NCI-H2107 (cell line): ENCODE measurements around the gene PKM.

Experiments used
- DNase-seq: peaks from one replicate; lab custom pipeline; 2025; lab: John Stamatoyannopoulos, UW

PKM gene

GRCh38 chr15:72200395-72201237, 30.4 kb downstream of the PKM start:
- no peak for DNase-seq

- no peak for DNase-seq
These were observed 31.2 kb downstream of the PKM start for GRCh38 chr15:72199721-72200212.

DNA sequence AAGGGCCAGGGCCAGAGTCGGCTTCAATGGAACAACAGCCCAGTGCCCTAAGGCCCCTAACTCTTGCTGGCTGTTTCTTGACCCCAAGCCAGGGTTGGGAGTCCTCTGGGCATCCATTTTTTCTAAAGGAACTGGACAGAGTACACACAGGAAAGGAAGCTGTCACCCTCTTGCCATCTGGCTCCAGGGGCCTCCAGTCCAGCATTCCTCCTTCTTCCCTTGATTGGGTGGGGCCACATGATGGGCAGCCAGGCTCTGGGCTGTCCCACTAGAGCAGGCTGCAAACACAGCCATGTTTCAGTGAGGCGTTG, 31.8 kb downstream of the PKM start:
- no peak for DNase-seq

DNA sequence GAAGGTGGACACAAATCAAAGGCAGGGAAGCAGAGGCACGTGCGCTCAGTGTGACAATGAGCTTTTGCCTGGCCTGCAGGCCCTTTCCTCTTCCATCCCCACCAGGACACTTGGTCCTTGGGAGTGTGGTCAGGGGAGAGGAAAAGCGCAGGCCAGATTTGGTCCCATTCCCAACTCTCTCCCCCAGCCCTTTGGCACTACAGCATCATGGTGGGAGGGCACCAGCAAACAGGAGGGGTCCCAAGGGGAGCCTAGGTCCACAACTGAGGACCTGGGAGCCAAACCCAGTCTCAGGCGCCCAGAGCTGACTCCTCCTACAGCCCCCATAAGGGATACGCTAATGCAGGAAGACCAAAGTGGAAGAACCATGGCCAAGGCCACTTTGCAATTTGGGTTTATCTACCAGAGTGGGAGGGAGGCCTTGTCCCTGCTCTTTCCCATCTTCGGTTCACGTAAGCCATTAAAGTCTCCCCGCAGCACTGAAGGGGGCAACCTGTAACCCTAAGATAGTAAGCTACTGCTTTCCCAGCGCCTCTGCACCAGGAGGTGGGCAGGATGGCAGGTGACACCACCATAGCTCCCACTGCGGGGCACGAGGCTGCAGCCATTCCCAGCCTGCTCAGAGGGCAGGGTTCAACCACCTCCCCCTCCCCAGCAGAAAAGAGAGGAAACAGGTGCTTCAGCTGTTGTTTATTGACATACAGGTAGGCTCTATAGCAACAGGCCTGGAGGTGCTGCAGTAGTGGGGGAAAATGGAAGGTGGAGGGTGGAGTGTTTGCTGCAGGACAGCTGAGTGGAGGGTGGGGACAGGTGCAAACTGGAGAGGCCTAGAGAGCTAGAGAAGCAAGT, 32.4 kb downstream of the PKM start:
- no peak for DNase-seq

GRCh38 chr15:72197460-72198355, 33.3 kb downstream of the PKM start, which contains the start of gene GRAMD2A:
GRAMD2A (minus strand) TSS chr15:72197787.
- no peak for DNase-seq

- no peak for DNase-seq
These were observed 33.9 kb downstream of the PKM start for GRCh38 chr15:72197041-72197459.

DNA sequence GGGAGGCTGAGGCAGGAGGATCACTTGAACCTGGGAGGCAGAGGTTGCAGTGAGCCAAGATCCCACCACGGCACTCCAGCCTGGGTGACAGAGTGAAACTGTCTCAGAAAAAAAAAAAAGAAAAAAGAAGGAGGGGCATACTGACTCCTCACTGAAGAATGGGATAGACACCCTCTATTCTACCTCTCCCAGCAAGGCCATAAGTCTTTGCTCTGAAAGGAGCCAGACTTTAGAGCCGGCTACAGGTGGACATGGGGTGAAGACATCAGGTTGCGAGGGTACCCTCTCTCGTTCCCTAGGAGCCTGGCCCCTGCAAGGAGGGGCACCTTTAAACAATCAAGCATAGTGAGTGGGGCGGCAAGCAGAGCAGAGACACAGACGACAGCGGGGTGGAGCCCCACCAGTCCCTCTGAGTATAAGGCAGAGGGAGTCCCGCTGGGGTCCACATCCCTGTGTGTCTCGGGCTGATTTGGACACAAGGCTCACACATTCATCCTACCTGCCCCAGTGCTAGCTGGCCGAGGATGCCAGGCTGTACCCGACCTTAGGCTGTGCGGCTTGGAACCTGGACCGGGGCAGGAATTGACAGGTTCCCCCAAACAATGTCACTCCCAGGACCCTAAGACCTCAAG, 34.5 kb downstream of the PKM start:
- no peak for DNase-seq

DNA sequence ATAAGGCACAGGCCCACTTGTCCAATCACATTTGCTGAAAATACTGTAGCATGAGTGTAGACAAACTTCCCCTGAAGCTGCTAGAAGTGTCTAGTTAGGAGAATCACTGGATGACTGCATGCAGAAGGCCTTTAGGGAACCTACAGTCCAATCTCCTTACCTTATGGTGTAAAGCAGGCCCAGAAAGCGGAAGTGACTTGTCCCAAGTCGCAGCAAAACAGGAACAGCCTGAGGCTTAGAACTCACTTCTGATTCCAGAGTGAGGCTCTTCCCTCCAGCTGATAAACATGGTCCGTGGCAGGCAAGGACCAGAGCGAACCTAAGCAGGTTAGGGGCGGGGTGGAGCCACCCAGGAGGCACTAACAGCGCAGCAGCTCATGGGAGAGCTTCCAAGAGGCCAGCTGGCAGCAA, 35.9 kb downstream of the PKM start:
- DNase-seq = no peak

DNA sequence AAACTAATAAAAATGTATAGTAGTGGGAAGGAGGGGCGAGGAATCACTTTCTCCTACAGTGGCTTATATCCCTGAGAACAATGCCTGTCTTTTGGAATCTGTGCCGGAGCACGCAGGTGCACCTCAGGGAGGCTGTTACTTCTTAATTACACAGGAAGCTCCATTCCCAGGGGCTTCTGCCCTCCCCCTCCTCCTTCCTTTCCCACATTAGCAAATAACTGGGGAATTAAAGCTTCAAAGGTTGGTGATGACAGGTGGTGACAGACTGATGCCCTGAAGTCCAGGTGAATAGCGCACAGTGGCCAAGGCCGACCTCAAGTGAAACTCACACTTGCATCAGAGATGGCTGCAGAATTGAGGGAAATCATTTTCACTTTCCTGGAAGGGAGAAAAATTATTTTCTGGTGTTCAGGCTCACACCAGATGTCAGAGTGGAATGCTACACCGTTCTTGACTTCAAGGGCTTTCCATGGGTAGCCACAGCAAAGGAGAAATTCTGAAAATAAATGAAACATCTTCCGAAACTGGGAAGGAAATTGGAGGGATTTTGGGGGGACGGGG, 37.1 kb downstream of the PKM start:
- no peak for DNase-seq

GRCh38 chr15:72192416-72192815, 38.6 kb downstream of the PKM start:
- DNase-seq = no peak

- no peak for DNase-seq
These were observed 41.6 kb downstream of the PKM start for GRCh38 chr15:72189250-72189902.

DNA sequence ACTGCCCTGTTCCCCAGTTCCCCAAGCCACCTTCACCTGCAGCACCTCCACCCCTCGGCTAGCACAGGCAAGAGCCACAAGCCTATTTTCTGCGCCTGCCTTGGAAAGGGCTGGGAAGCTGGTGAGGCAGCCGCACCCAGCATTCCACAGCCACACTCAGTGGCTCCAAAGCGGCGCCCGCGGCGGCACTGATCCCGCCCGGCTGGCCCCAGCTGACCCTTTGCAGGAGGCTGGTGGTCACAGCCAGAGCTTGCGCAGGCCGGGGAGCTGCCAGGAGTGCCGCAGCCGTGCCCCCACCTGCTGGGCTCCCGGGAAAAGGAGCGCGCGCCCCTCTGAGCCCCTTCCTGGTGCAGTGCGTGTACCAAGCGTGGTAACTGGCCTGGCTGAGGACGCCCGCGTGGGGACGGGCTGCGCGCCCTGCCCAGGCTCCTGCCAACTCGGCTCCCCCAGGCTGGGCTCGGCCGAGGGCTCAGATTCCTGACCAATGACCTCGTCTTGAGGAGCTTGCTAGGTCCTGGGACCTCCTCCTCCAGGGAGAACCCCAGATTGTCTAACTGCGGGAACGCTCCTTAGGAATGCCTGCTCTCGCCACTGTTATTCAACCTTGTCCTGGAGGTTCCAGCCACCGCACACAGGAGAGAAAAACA, 46.7 kb downstream of the PKM start:
- no peak for DNase-seq

DNA sequence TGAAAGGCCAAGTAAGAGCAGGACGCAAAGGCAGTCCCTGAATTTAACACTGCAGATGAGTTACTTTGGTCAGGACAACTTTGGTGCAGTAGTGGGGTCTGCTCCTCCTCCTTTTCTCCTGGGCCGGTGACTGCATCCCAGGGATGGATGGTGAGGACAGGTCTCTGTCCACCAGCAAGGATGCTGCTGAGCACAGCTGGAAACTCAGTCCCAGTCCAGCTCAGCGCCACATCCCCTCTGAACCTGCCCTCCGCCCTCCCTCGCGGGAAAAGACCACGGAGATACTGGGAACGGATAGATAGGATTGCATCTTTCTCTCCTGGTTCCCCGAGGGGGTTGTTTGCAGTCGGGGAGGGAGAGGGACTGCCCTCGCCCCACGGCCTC, 47.2 kb downstream of the PKM start:
- no peak for DNase-seq

- no peak for DNase-seq
These were observed 48.3 kb downstream of the PKM start for GRCh38 chr15:72182673-72183072.

DNA sequence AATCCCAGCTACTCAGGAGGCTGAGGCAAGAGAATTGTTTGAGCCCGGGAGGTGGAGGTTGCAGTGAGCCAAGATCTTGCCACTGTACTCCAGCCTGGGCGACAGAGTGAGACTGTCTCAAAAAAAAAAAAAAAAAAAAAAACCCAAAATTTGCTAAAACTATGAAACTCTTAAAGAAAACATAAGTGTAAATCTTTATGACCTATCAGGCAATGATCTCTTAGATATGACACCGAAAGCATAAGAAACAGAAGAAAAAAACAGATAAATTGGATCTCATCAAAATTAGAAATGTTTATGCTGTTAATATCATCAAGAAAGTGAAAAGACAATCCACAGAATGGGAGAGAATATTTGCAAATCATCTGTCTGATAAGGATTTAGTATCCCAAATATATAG, 48.7 kb downstream of the PKM start:
- no peak for DNase-seq

DNA sequence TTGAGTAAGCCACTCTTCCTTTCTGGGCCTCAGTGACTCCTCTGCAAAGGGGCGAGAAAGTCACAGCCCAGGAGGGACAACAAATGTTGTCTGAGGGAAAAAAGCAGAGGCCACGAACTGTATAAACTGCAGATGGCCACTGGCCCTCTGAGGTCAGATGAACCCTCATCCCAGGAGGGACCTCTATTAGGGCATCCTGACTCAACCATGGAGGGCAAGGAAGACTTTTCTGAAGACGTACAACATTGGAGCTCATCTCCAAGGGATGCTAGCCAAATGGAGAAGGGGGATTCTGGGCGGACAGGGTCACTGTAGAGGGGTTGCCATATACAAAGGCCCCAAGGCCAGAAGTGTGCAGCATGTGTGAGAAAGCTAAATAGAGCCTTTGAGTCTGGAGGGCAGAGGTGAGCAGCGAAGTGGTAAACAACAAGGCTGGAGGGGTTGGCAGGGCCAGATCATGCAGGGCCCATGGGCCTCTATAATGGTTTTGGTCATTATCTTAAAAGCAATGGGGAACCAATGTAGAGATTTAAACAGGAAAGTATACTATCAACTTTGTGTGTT, 50.1 kb downstream of the PKM start:
- DNase-seq = no peak

DNA sequence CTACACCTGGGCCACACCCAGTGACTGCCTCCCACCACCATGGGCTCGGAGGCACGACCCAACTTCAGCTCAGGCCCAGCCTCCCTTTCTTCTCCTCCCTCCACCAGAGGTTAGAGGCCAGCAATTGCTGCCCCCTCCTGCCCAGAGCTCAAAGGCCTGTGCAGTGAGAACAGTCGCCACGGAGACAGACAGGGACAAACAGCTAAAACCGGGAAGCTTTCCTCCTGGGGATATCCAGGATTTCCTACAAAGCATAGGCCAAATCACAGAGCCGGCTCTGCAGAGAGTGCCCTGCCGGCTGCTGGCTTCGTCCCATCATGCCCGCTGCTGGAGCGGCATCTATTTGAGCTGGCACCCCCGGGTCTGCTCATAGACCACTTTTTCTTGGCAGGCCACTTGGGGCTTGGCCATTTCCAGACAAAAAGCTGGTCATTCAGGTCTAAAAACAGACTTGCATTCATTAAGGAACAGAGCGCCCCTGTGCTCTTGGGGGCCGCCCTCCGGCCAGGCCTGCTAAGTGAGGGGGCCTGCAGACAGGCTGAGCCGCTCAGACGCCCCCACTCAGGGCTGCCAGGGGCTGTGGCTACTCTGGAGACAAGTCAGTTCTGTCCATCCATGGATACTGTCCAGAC, 50.9 kb downstream of the PKM start:
- no peak for DNase-seq

GRCh38 chr15:72178976-72179585, 51.9 kb downstream of the PKM start:
- no peak for DNase-seq

DNA sequence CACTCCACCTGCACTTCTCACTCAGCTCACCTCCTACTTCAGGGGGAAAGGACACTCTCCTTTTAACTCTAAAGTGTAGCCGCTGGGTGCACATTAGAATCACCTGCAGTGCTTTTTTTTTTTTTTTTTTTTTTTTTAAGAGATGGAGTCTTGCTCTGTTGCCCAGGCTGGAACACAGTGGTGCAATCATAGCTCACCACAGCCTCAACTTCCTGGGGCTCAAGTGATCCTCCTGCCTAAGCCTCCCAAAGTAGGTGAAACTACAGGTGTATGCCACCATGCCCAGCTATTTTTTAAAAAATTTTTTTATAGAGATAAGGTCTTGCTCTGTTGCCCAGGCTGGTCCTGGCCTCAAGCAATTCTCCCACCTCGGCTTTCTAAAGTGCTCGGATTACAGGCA, 54.2 kb downstream of the PKM start:
- no peak for DNase-seq
